Measurements from ENCODE around the gene MSRB1.

GRCh38 chr16:1947369-1947670, 4.3 kb upstream of the MSRB1 start:
- TF ChIP-seq NFRKB (IDR thresholded peaks at IDR 0.05) (no peak), SUZ12 (IDR thresholded peaks at IDR 0.05) (no peak), HDGF (IDR thresholded peaks at IDR 0.05; ENCODE audit: borderline replicate concordance) (no peak), FOXA1 (IDR thresholded peaks at IDR 0.05) (no peak), BHLHE40 (IDR thresholded peaks at IDR 0.05; ENCODE audit: borderline replicate concordance) (no peak)

Data from HEK293T (cell line).